HCT116 (cell line): Measurements from ENCODE around the gene NACC2. TPM values are rescaled to one million over a fixed set of nuclear protein-coding genes. Genes with fewer than 3 reads are reported as not detected.

Experiments used
- ATAC-seq: fragments of 200-7000 bp; cut with Tn5 transposase; 2 replicates; pipeline ENCODE4 v1.9.1; 2020; ENCODE audit warnings: mild to moderate bottlenecking, moderate library complexity
- BruUV-seq: library from RNA; stranded (reverse); fragments of 400-500 nt; replicated peaks from 2 replicates; lab custom pipeline; 2021; lab: Mats Ljungman, UMichigan
- CTCF ChIA-PET: fragments of 300-600 bp; sonication (Branson Sonifier 250); formaldehyde crosslinking; loops from one replicate; lab custom pipeline; 2021; ENCODE audit warnings: antibody characterized with exemption; lab: Charles Lee
- POLR2A ChIA-PET: fragments of 300-600, 350-600 bp; sonication (Branson Sonifier 250); formaldehyde crosslinking; loops from one replicate; lab custom pipeline; 2021; ENCODE audit warnings: antibody characterized with exemption; lab: Charles Lee
- RAD21 ChIA-PET, 2 experiments: fragments of 300-600 bp; sonication (Branson Sonifier 250); formaldehyde crosslinking; loops; one replicate each; lab custom pipeline; 2023; ENCODE audit warnings: low total read pairs in 2 of 2; ENCODE audit not compliant: uncharacterized antibody in 2 of 2, unreplicated experiment in 2 of 2, low non-redundant PET in 1 of 2; lab: Charles Lee
- DNase-seq: peaks from one replicate; pipeline ENCODE4 v3.0.0-alpha.2; 2010; ENCODE audit warnings: low read depth, low spot score
- H2AFZ ChIP-seq: fragments of 200-600 bp; shearing (Covaris generic), sonication (generic); 2 replicates; pipeline ENCODE4 v1.6.1; 2017; ENCODE audit warnings: low read depth, mixed run types, mixed read lengths, antibody characterized with exemption, low read length; ENCODE audit not compliant: poor library complexity, severe bottlenecking
- H3K27ac ChIP-seq: 2 replicates; pipeline ENCODE4 v1.5.1; 2012; ENCODE audit warnings: low read depth, low read length
- H3K27me3 ChIP-seq: fragments of 200-600 bp; sonication (generic); 2 replicates; pipeline ENCODE4 v1.6.1; 2016; ENCODE audit warnings: mixed run types, low read length, mixed read lengths; ENCODE audit not compliant: insufficient read depth
- H3K36me3 ChIP-seq, 2 experiments: fragments of 200-500 bp in 1 of 2; fragments of 200-600 bp in 1 of 2; sonication (Bioruptor generic) in 1 of 2; sonication (generic) in 1 of 2; 2 replicates each; pipeline versions ENCODE4 v1.5.1 to v1.6.1; 2014 to 2016; ENCODE audit warnings: low read length in 2 of 2, inconsistent platforms in 1 of 2, mixed read lengths in 1 of 2, mixed run types in 1 of 2; ENCODE audit not compliant: insufficient read depth in 2 of 2, control insufficient read depth in 1 of 2
- H3K4me1 ChIP-seq, 2 experiments: fragments of 200-600 bp in 1 of 2; sonication (generic) in 1 of 2; 2 replicates each; pipeline versions ENCODE4 v1.5.1 to v1.6.1; 2012 to 2017; ENCODE audit warnings: low read length in 2 of 2, inconsistent platforms in 1 of 2, mild to moderate bottlenecking in 1 of 2, mixed read lengths in 1 of 2, mixed run types in 1 of 2, moderate library complexity in 1 of 2; ENCODE audit not compliant: insufficient read depth in 2 of 2, control insufficient read depth in 1 of 2
- H3K4me2 ChIP-seq: fragments of 200-600 bp; sonication (generic); 2 replicates; pipeline ENCODE4 v1.6.1; 2017; ENCODE audit warnings: mixed run types, low read length, mixed read lengths
- H3K4me3 ChIP-seq, 2 experiments: fragments of 200-600 bp in 1 of 2; sonication (generic) in 1 of 2; replicated peaks in 1 of 2; 2 replicates each; pipeline ENCODE4 v1.5.1; 2011 to 2016; ENCODE audit warnings: low read length in 2 of 2, control low read depth in 1 of 2, low read depth in 1 of 2, mild to moderate bottlenecking in 1 of 2, mixed read lengths in 1 of 2, mixed run types in 1 of 2
- H3K79me2 ChIP-seq: fragments of 200-600 bp; sonication (generic); 2 replicates; pipeline ENCODE4 v1.6.1; 2017; ENCODE audit warnings: mild to moderate bottlenecking, mixed run types, low read length, moderate library complexity, mixed read lengths; ENCODE audit not compliant: insufficient read depth
- H3K9ac ChIP-seq: fragments of 200-600 bp; sonication (generic); 2 replicates; pipeline ENCODE4 v1.6.1; 2016; ENCODE audit warnings: low read length, mixed read lengths
- H3K9me2 ChIP-seq: fragments of 200-600 bp; sonication (generic), shearing (Covaris generic); 2 replicates; pipeline ENCODE4 v1.6.1; 2017; ENCODE audit warnings: mixed run types, mild to moderate bottlenecking, moderate library complexity; ENCODE audit not compliant: insufficient read depth
- H3K9me3 ChIP-seq, 2 experiments: fragments of 200-500 bp in 1 of 2; fragments of 200-600 bp in 1 of 2; sonication (Bioruptor generic) in 1 of 2; sonication (generic) in 1 of 2; 2 replicates each; pipeline ENCODE4 v1.6.1; 2014 to 2017; ENCODE audit warnings: low read length in 2 of 2, mixed read lengths in 2 of 2, inconsistent platforms in 1 of 2, low read depth in 1 of 2, mild to moderate bottlenecking in 1 of 2, mixed run types in 1 of 2, moderate library complexity in 1 of 2; ENCODE audit not compliant: control insufficient read depth in 1 of 2, insufficient read depth in 1 of 2
- H4K20me1 ChIP-seq: fragments of 200-600 bp; sonication (generic), shearing (Covaris generic); 2 replicates; pipeline ENCODE4 v1.6.1; 2017; ENCODE audit warnings: mixed run types, mild to moderate bottlenecking, moderate library complexity; ENCODE audit not compliant: insufficient read depth
- ATF3 ChIP-seq: IDR thresholded peaks from 2 replicates; pipeline ENCODE4 v1.6.1; 2012
- CBX3 ChIP-seq: IDR thresholded peaks from 2 replicates; pipeline ENCODE4 v1.6.1; 2012; ENCODE audit warnings: low read depth
- CEBPB ChIP-seq: IDR thresholded peaks from 2 replicates; pipeline ENCODE4 v1.6.1; 2012; ENCODE audit warnings: low read depth
- EGR1 ChIP-seq: IDR thresholded peaks from 2 replicates; pipeline ENCODE4 v1.6.1; 2012; ENCODE audit warnings: low read depth
- ELF1 ChIP-seq: IDR thresholded peaks from 2 replicates; pipeline ENCODE4 v1.6.1; 2012; ENCODE audit warnings: low read depth, borderline replicate concordance
- EZH2phosphoT487 ChIP-seq: fragments of 200-600 bp; IDR thresholded peaks from 2 replicates; pipeline ENCODE4 v1.6.1; 2018; ENCODE audit warnings: antibody characterized with exemption, borderline replicate concordance
- FOSL1 ChIP-seq: IDR thresholded peaks from 2 replicates; pipeline ENCODE4 v1.6.1; 2012; ENCODE audit warnings: low read depth
- JUND ChIP-seq: IDR thresholded peaks from 2 replicates; pipeline ENCODE4 v1.6.1; 2012
- POLR2A ChIP-seq: IDR thresholded peaks from 2 replicates; pipeline ENCODE4 v1.7.0; 2011; ENCODE audit warnings: borderline replicate concordance; ENCODE audit not compliant: insufficient read depth, insufficient read length; ENCODE audit errors: extremely low read depth
- POLR2AphosphoS5 ChIP-seq: IDR thresholded peaks from 2 replicates; pipeline ENCODE4 v1.6.1; 2011; ENCODE audit warnings: mild to moderate bottlenecking, low read depth, low read length, moderate library complexity
- RAD21 ChIP-seq: IDR thresholded peaks from 2 replicates; pipeline ENCODE4 v1.6.1; 2012; ENCODE audit warnings: low read depth, mild to moderate bottlenecking
- SIN3A ChIP-seq: IDR thresholded peaks from 2 replicates; pipeline ENCODE4 v1.6.1; 2012; ENCODE audit warnings: low read depth
- SRF ChIP-seq: IDR thresholded peaks from 2 replicates; pipeline ENCODE4 v1.6.1; 2012; ENCODE audit warnings: low read depth
- TCF7L2 ChIP-seq: IDR thresholded peaks from 2 replicates; pipeline ENCODE4 v1.7.0; 2011; ENCODE audit warnings: borderline replicate concordance, inconsistent platforms; ENCODE audit not compliant: insufficient read depth, insufficient read length; ENCODE audit errors: extremely low read depth
- ZBTB33 ChIP-seq: IDR thresholded peaks from 2 replicates; pipeline ENCODE4 v1.6.1; 2011; ENCODE audit warnings: mild to moderate bottlenecking, low read length, moderate library complexity; ENCODE audit not compliant: insufficient replicate concordance; ENCODE audit errors: extremely low read depth
- ZNF274 ChIP-seq: fragments of 200-500 bp; sonication (Bioruptor generic); IDR thresholded peaks from 2 replicates; pipeline ENCODE4 v1.6.1; 2014; ENCODE audit warnings: mild to moderate bottlenecking, low read depth, low read length, inconsistent platforms
- intact Hi-C: fragments of 100-400 bp; cut with micrococcal nuclease; formaldehyde crosslinking; loops from 2 replicates; pipeline ENCODE4 v1.10.0; 2022
- total RNA-seq: library from RNA; stranded (reverse); gene quantifications from one replicate; pipeline ENCODE4 v1.2.1, GENCODE V29; 2021; ENCODE audit not compliant: unreplicated experiment
- TF ChIP-seq, protein P1 (sequence below), 3 experiments: fragments of 200-600 bp in 1 of 3; sonication (generic) in 1 of 3; IDR thresholded peaks in 2 of 3; conservative IDR thresholded peaks in 1 of 3; 2 replicates each; pipeline ENCODE4 v1.5.1; 2012 to 2017; ENCODE audit warnings: low read depth in 2 of 3, low read length in 2 of 3, antibody characterized with exemption in 1 of 3, borderline replicate concordance in 1 of 3, control low read depth in 1 of 3, mild to moderate bottlenecking in 1 of 3, mixed read lengths in 1 of 3, mixed run types in 1 of 3, moderate library complexity in 1 of 3; ENCODE audit not compliant: insufficient read depth in 1 of 3
- TF ChIP-seq, protein P2 (sequence below): IDR thresholded peaks from 2 replicates; pipeline ENCODE4 v1.6.1; 2012

The NACC2 gene
- total RNA-seq, 1 experiment from 2014 or later, result 27.8 TPM

GRCh38 chr9:136092741-136093140, 2.3 kb downstream of the NACC2 start:
- Histone ChIP-seq H3K4me2 (peak overlapping the region; percentile 99), H3K4me3 (peak overlapping the region; percentile 78 to 88), H3K79me2 (peaks cover 69% of the 10 kb centered on the region), H3K27ac (peak overlapping the region; percentile 97), H3K27me3 (no peaks in the 10 kb centered on the region), H3K9me3 (no peaks in the 10 kb centered on the region), H2AFZ (no peak overlapping the region), H3K9me2 (no peaks in the 10 kb centered on the region), H3K9ac (peak overlapping the region; percentile 84), H3K36me3 (0 out of 4 replicates have a peak, but pooled peaks cover 0 to 7% of the 10 kb centered on the region in 2 experiments), H3K4me1 (peaks cover 34 to 54% of the 10 kb centered on the region in 2 experiments), H4K20me1 (no peaks in the 10 kb centered on the region)
- TF ChIP-seq, protein P1, sequence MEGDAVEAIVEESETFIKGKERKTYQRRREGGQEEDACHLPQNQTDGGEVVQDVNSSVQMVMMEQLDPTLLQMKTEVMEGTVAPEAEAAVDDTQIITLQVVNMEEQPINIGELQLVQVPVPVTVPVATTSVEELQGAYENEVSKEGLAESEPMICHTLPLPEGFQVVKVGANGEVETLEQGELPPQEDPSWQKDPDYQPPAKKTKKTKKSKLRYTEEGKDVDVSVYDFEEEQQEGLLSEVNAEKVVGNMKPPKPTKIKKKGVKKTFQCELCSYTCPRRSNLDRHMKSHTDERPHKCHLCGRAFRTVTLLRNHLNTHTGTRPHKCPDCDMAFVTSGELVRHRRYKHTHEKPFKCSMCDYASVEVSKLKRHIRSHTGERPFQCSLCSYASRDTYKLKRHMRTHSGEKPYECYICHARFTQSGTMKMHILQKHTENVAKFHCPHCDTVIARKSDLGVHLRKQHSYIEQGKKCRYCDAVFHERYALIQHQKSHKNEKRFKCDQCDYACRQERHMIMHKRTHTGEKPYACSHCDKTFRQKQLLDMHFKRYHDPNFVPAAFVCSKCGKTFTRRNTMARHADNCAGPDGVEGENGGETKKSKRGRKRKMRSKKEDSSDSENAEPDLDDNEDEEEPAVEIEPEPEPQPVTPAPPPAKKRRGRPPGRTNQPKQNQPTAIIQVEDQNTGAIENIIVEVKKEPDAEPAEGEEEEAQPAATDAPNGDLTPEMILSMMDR (IDR thresholded peaks at IDR 0.05 in 2 of 3, conservative IDR thresholded peaks at IDR 0.05 in 1 of 3; ENCODE audit: borderline replicate concordance in 1 of 3, insufficient read depth in 1 of 3, low read depth in 2 of 3, low read length in 2 of 3), result no peak
- no peak for TF ChIP-seq EZH2phosphoT487
- no peak for TF ChIP-seq ZNF274
- BruUV-seq, result no TSS peak
- ChIA-PET CTCF (interaction anchor here (1.1 to 1.6 kb wide), 2 partner anchors 27 to 46 kb away, joined by 4 to 5 read pairs; no protein-coding TSS in a partner anchor), RAD21 (interaction anchor here in 1 of 2 experiments (1.5 kb wide), 1 partner anchor 25 kb away, joined by 4 read pairs; no protein-coding TSS in a partner anchor), POLR2A (no interaction called here)
- intact Hi-C loops, result no loop called here
- ATAC-seq (no peak), DNase-seq (no peak)

DNA sequence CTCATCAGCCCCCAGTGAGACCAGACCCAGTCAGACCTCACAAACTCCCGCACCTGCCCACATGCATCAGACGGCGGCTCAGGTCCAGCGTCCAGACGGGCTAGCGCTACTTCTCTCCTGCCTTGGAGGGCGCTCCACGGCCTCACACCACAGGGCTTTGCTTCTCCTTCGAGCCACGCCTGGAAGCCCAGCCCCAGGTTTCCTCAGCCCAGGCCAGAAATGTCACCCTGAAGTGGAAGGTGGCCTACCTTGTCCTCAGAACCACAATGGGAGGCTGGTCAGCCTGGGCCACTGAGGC, 2.8 kb downstream of the NACC2 start:
- H3K4me1 ChIP-seq, result peaks cover 34 to 54% of the 10 kb centered on the region in 2 experiments
- H3K9me2 ChIP-seq, result no peaks in the 10 kb centered on the region
- H3K9ac ChIP-seq, result peak overlapping the region; percentile 84; the same call in 1 of the 2 replicates
- DNase-seq (no peak), ATAC-seq (no peak)
- H3K9me3 ChIP-seq, result no peaks in the 10 kb centered on the region
- no TSS peak for BruUV-seq
- ChIA-PET CTCF (no interaction called here), POLR2A (no interaction called here), RAD21 (no interaction called here)
- H3K36me3 ChIP-seq, result 0 out of 4 replicates have a peak, but pooled peaks cover 0 to 7% of the 10 kb centered on the region in 2 experiments
- no peak overlapping the region for H3K4me3 ChIP-seq
- no peaks in the 10 kb centered on the region for H3K27me3 ChIP-seq
- peak overlapping the region; percentile 99; the same call in 1 of the 2 replicates for H3K4me2 ChIP-seq
- H3K27ac ChIP-seq, result peak overlapping the region; percentile 97; the same call in 1 of the 2 replicates
- H4K20me1 ChIP-seq, result no peaks in the 10 kb centered on the region
- H2AFZ ChIP-seq, result no peak overlapping the region
- intact Hi-C loops, result no loop called here
- H3K79me2 ChIP-seq, result peaks cover 73% of the 10 kb centered on the region
- TF ChIP-seq EGR1, result no peak
- no peak for TF ChIP-seq ZNF274
- no peak for TF ChIP-seq POLR2A
- TF ChIP-seq TCF7L2, result no peak
- TF ChIP-seq ATF3, result no peak
- TF ChIP-seq EZH2phosphoT487, result no peak
- no peak for TF ChIP-seq JUND
- TF ChIP-seq POLR2AphosphoS5, result no peak
- TF ChIP-seq CEBPB, result no peak
- no peak for TF ChIP-seq FOSL1
- no peak for TF ChIP-seq ELF1
- TF ChIP-seq, protein P2, sequence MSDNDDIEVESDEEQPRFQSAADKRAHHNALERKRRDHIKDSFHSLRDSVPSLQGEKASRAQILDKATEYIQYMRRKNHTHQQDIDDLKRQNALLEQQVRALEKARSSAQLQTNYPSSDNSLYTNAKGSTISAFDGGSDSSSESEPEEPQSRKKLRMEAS, result no peak
- no peak for TF ChIP-seq CBX3
- no peak for TF ChIP-seq SRF
- TF ChIP-seq ZBTB33, result no peak
- no peak for TF ChIP-seq RAD21
- TF ChIP-seq SIN3A, result no peak
